Transverse colon (tissue), 4 donors: ENCODE measurements around the gene TSG101.

Experiments used
- EP300 ChIP-seq: sonication (generic); formaldehyde crosslinking; IDR thresholded peaks from one replicate; pipeline ENCODE4 v1.6.1; 2017; ENCODE audit warnings: antibody characterized with exemption, low read depth
- POLR2A ChIP-seq: fragments of 450-650 bp; IDR thresholded peaks from one replicate; pipeline ENCODE4 v1.6.1; 2016; ENCODE audit warnings: antibody characterized with exemption, mild to moderate bottlenecking, moderate library complexity
- POLR2AphosphoS5 ChIP-seq, 3 donors: sonication (generic); formaldehyde crosslinking; IDR thresholded peaks; one replicate each; pipeline ENCODE4 v1.6.1; 2016; ENCODE audit warnings: antibody characterized with exemption in 3 of 3
- TF ChIP-seq, protein P1 (sequence below), 5 experiments: fragments of 200-600 bp in 3 of 5; fragments of 450-650 bp in 2 of 5; sonication (generic) in 3 of 5; IDR thresholded peaks; 1 replicate in 2 of 5; 2 replicates in 3 of 5; pipeline ENCODE4 v1.5.1; 2016 to 2017; ENCODE audit warnings: antibody characterized with exemption in 5 of 5, inconsistent platforms in 3 of 5, mild to moderate bottlenecking in 2 of 5, moderate library complexity in 1 of 5

DNA sequence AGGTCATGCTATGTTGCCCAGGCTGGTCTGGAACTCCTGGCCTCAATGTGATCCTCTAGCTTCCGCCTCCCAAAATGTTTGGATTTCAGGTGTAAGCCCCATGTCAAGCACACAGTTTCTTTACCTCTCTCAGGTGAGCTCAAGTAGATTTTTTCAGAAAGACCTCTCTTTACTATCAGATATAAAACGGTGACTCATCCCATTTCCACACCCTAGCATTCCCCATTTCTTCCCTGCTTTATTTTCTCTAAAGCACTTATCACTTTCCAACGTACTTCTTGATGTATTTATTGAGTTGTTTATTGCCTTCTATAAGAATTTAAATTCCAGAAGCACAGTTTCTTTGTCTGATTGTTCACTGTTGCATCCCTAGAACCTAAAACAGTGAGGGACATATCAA, 3.7 kb downstream of the TSG101 start:
- TF ChIP-seq, protein P1, sequence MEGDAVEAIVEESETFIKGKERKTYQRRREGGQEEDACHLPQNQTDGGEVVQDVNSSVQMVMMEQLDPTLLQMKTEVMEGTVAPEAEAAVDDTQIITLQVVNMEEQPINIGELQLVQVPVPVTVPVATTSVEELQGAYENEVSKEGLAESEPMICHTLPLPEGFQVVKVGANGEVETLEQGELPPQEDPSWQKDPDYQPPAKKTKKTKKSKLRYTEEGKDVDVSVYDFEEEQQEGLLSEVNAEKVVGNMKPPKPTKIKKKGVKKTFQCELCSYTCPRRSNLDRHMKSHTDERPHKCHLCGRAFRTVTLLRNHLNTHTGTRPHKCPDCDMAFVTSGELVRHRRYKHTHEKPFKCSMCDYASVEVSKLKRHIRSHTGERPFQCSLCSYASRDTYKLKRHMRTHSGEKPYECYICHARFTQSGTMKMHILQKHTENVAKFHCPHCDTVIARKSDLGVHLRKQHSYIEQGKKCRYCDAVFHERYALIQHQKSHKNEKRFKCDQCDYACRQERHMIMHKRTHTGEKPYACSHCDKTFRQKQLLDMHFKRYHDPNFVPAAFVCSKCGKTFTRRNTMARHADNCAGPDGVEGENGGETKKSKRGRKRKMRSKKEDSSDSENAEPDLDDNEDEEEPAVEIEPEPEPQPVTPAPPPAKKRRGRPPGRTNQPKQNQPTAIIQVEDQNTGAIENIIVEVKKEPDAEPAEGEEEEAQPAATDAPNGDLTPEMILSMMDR (IDR thresholded peaks at IDR 0.05): no peak
- TF ChIP-seq POLR2A (no peak), POLR2AphosphoS5 (IDR thresholded peaks at IDR 0.05) (no peak), EP300 (no peak)
